Mucosa of rectum (tissue), 2 donors: Measurements from ENCODE around the gene ANO6.

Experiments
- H3K27ac ChIP-seq, 2 donors: one replicate each; pipeline ENCODE4 v1.7.0; 2013; ENCODE audit warnings: inconsistent platforms in 2 of 2, low read depth in 2 of 2, low read length in 2 of 2
- H3K27me3 ChIP-seq, 2 donors: one replicate each; pipeline ENCODE4 v1.7.0; 2013; ENCODE audit warnings: low read length in 2 of 2; ENCODE audit not compliant: control insufficient read depth in 2 of 2, insufficient read depth in 2 of 2
- H3K36me3 ChIP-seq, 2 donors: one replicate each; pipeline ENCODE4 v1.7.0; 2013; ENCODE audit warnings: low read length in 2 of 2; ENCODE audit not compliant: control insufficient read depth in 2 of 2, insufficient read depth in 2 of 2
- H3K4me1 ChIP-seq, 2 donors: one replicate each; pipeline ENCODE4 v1.7.0; 2013; ENCODE audit warnings: low read length in 2 of 2, mild to moderate bottlenecking in 1 of 2; ENCODE audit not compliant: control insufficient read depth in 2 of 2, insufficient read depth in 2 of 2
- H3K4me3 ChIP-seq, 2 donors: one replicate each; pipeline ENCODE4 v1.7.0; 2013; ENCODE audit warnings: low read length in 2 of 2
- H3K9ac ChIP-seq, 2 donors: one replicate each; pipeline ENCODE4 v1.7.0; 2013; ENCODE audit warnings: low read length in 2 of 2, low read depth in 1 of 2, mild to moderate bottlenecking in 1 of 2
- H3K9me3 ChIP-seq, 2 donors: one replicate each; pipeline ENCODE4 v1.7.0; 2013; ENCODE audit warnings: low read length in 2 of 2; ENCODE audit not compliant: control insufficient read depth in 2 of 2
- donor health status: healthy.
- donor health status: Normal muscosa, but diverticular disease.

ANO6 gene

DNA sequence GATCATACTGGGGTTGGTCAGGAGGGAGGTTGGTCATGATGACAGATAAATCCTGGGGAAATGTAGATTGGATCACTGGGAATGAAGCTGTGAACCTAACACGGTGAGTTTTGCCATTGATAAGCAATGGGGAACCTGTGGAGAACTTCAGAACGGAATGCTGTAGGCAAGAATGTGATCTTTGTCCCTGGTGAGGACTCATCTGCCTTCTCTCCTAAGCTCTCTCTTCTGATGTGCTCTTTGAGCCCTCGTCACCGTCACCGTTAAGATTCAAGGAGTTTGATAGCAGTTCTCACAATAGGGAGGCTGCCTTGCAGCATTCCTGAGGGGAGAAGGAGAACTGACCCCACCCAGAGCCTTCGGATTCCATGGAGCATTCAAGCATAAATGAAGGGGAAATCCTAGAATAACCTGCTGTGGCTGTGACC is 217.6 kb downstream of the ANO6 start:
- H3K27me3 ChIP-seq = no peaks in the 10 kb centered on the region
- no peak overlapping the region for H3K9ac ChIP-seq
- no peak overlapping the region for H3K4me3 ChIP-seq
- no peaks in the 10 kb centered on the region for H3K4me1 ChIP-seq
- no peak overlapping the region for H3K27ac ChIP-seq
- H3K9me3 ChIP-seq = no peaks in the 10 kb centered on the region
- peaks cover 0 to 3% of the 10 kb centered on the region in 2 donors for H3K36me3 ChIP-seq

DNA sequence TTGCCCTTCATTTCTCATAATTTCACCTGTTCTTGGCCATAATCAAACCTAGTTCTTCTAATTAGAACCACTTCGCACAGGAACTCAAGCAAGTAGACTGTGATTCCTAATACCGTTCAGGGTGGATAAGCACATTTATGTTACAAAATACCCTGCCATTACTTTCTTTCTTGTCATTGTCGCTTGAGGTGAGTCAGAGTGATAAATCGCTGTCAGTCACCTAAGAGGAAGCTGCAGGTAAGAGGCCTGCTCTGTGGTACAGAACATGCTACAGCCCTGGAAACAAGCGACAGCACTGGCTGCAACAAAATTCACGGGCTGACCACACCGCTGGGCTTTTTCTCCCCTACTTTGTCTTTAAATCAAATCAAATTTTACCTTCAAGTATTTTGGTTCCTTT is 218.2 kb downstream of the ANO6 start:
- H3K36me3 ChIP-seq = peaks cover 0 to 3% of the 10 kb centered on the region in 2 donors
- no peaks in the 10 kb centered on the region for H3K4me1 ChIP-seq
- no peak overlapping the region for H3K4me3 ChIP-seq
- no peak overlapping the region for H3K9ac ChIP-seq
- H3K9me3 ChIP-seq = no peaks in the 10 kb centered on the region
- no peaks in the 10 kb centered on the region for H3K27me3 ChIP-seq
- no peak overlapping the region for H3K27ac ChIP-seq

DNA sequence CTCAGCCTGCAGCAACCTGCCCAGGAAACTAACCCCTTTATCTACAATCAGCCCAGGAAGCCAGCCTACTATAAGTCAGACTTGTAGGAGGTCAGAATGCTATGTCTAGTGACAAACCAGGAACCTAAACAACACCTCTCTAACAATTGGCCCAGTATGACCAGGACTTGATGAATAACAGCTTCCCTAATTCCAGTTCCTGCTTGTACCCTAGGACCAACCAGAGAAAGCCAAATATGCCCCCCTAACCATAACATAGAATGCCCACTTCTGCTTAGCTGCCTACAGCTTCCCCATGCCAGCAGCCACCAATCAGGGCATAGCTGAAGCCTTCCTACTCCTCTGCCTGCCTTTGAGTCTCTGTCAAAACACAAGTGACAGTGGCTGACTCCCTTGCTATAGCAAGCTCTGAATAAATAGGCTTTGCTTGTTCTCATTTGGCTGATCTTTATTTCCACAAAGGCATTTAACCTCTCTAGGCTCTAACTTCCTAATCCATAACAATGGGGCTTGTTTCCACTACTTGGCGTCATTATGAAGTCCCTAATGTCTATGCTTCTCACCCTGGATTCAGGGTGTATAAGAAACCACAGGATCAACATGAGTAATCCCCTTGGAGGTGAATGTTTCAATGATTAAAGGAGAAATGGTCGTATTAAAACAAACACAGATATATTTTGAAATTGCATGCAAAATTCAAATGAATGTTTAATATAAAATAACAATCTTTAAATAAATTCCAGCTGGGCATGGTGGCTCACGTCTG is 220.2 kb downstream of the ANO6 start:
- H3K4me3 ChIP-seq = no peak overlapping the region
- peaks cover 0 to 3% of the 10 kb centered on the region in 2 donors for H3K36me3 ChIP-seq
- H3K27me3 ChIP-seq = no peaks in the 10 kb centered on the region
- no peaks in the 10 kb centered on the region for H3K9me3 ChIP-seq
- no peak overlapping the region for H3K27ac ChIP-seq
- H3K9ac ChIP-seq = no peak overlapping the region
- no peaks in the 10 kb centered on the region for H3K4me1 ChIP-seq

DNA sequence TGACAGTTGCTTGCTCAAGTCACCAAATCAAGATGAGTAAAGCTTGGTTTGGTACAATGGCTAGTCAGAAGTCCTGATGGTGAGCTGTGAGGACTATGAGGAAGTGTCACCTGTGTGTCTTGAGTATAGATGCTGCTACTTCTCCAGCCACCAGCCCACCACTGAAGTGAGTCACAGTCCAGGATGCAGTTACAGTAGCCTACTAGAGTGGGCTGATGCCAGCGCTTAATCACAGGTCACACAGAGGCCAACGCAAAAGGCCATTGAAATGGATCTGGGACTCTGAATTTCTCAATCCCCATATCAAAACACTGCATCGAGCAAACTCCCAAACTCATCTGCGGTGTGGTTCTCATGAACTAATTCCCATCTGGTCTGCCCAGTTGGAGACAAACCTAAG is 223.1 kb downstream of the ANO6 start:
- H3K4me1 ChIP-seq = no peaks in the 10 kb centered on the region
- H3K27ac ChIP-seq = no peak overlapping the region
- no peak overlapping the region for H3K4me3 ChIP-seq
- H3K27me3 ChIP-seq = no peaks in the 10 kb centered on the region
- H3K36me3 ChIP-seq = no peaks in the 10 kb centered on the region
- peaks cover 0 to 6% of the 10 kb centered on the region in 2 donors for H3K9me3 ChIP-seq
- H3K9ac ChIP-seq = no peak overlapping the region

DNA sequence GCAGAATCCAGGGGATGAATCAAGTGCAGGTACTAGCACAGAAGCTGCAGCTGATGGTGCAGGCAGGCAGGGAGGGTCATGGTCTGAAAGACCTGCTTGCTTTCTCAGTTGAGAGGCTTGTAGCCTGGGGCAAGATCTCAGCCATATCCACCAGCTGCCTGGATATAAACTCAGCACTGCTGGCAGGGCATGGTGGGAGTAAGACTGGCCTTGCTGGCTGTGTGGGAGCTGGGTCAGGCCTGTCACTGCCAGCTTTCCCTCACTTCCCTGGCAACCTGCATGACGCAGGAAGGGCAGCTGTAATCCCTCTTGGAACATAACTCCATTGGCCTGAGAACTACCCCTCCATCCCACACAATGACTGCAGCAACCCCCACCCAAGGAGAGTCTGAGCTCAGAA is 230.1 kb downstream of the ANO6 start:
- H3K9ac ChIP-seq = no peak overlapping the region
- H3K27ac ChIP-seq = no peak overlapping the region
- H3K9me3 ChIP-seq = peaks cover 0 to 6% of the 10 kb centered on the region in 2 donors
- no peaks in the 10 kb centered on the region for H3K27me3 ChIP-seq
- no peak overlapping the region for H3K4me3 ChIP-seq
- no peaks in the 10 kb centered on the region for H3K4me1 ChIP-seq
- no peaks in the 10 kb centered on the region for H3K36me3 ChIP-seq

DNA sequence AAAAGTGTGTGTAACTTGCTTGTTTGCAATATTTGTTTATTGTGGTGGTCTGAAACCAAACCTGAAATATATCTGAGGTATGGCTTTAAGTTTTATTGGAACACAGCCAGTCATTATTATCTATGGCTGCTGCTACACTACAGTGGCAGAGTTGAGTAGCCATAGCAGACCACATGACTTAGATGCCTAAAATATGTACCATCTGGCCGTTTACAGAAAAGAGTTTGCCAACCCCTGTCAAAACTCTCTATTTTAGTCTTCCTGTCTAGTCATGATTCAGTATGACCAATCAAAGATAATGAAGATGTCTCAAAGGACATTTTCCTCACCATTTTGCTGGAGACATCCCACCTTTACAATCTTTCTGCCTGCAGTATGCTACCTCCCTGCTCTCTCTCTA is 242.3 kb downstream of the ANO6 start:
- no peak overlapping the region for H3K4me3 ChIP-seq
- H3K27me3 ChIP-seq = no peaks in the 10 kb centered on the region

DNA sequence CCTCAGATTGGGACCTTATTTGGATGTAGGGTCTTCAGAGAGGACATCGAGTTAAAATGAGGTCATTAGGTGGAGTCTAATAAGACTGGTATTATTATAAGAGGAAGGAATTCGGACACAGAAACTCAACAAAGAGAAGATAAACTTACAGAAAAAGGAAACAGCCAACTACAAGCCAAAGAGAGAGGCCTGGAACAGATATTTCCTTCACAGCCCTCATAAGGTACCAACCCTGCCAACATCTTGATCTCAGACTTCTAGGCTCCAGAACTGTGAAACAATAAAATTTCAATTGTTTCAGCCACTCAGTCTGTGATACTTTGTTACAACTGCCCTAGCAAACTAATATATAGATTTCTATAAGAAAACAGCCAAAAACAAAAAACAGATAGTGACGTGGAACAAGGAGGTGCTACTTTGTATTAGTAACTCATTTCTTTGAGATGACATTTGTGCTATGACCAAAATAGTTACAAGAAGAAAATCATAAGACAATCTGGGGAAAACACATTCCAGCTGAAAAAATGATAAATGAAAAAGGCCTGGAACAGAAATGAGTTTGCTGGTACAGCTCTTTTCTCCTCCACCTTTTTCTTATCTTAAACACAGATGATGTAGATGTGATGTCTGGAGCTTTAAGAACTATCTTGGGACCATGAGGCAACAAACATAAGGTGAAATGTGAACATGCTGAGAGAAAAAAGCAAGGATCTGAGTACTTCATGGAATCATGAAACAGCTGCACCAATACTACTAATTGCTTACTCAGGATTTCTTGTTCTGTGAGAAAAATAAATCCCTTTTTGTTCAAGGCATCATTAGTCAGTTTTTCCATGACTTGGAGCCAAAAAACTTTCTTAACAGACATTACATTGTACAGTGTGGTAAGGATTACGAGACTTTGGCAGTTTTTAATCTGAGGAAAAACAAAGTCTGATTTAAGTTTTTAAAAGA is 243.2 kb downstream of the ANO6 start:
- no peaks in the 10 kb centered on the region for H3K9me3 ChIP-seq
- H3K27me3 ChIP-seq = no peaks in the 10 kb centered on the region
- H3K4me3 ChIP-seq = no peak overlapping the region
- H3K27ac ChIP-seq = no peak overlapping the region
- H3K4me1 ChIP-seq = no peaks in the 10 kb centered on the region
- H3K9ac ChIP-seq = no peak overlapping the region
- no peaks in the 10 kb centered on the region for H3K36me3 ChIP-seq

More for the DNA sequence above, 242.3 kb downstream of the ANO6 start:
- Histone ChIP-seq H3K27ac (no peak overlapping the region), H3K36me3 (no peaks in the 10 kb centered on the region), H3K4me1 (no peaks in the 10 kb centered on the region), H3K9ac (no peak overlapping the region), H3K9me3 (no peaks in the 10 kb centered on the region)

DNA sequence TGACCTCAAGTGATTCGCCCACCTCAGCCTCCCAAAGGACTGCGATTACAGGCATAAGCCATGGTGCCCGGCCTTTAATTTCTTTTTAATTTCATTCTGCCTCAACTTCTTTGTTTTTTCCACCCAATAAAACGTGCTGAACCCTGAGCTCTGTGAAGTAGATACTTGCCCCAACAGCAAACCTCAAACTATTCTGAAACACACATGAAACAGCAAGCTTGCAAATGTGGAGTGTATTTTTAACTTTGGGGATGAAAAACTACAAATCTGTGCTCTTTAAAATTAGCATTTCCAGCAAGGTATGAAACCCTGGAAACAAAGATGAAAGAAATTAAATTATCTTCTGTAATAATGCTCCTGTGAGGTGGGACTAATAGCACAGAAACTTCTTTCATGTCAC is 246.6 kb downstream of the ANO6 start:
- H3K27ac ChIP-seq = no peak overlapping the region
- H3K9me3 ChIP-seq = no peaks in the 10 kb centered on the region
- no peaks in the 10 kb centered on the region for H3K27me3 ChIP-seq
- no peak overlapping the region for H3K4me3 ChIP-seq
- H3K36me3 ChIP-seq = no peaks in the 10 kb centered on the region
- no peaks in the 10 kb centered on the region for H3K4me1 ChIP-seq
- no peak overlapping the region for H3K9ac ChIP-seq

DNA sequence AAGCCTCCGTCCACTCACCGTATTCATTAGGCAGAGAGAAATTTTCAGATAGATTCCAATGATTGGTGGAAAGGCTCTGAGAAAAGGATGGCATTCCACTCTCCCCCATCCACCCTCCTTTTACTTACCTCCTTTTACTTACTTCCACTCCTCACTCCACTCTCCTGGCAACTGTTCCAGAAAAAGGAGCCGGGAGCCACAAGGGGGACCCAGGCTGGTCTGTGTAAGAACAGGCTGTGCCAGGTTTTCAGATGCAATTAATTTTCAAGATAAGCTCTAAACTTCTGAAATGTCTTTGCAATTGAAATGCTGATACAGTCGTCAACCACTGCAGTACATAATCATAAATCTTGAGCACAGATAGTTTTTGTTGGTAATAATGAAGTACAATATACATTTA is 248.8 kb downstream of the ANO6 start:
- Histone ChIP-seq H3K9me3 (no peaks in the 10 kb centered on the region), H3K4me1 (no peaks in the 10 kb centered on the region), H3K4me3 (no peak overlapping the region), H3K27ac (no peak overlapping the region), H3K9ac (no peak overlapping the region), H3K36me3 (no peaks in the 10 kb centered on the region), H3K27me3 (no peaks in the 10 kb centered on the region)
